Stimulated activated CD4-positive, alpha-beta T cell treated with anti-CD3 and anti-CD28 coated beads, Interleukin-4, amount 100 ng/mL, for 1 hour (primary cell): ENCODE results near the gene RECQL5.
A peak's percentile ranks its signal among the peaks of the same experiment; 100 is the strongest.

Experiments used
- DNase-seq: peaks from one replicate; pipeline ENCODE4 v3.0.0-alpha.2; 2020

The RECQL5 gene

GRCh38 chr17:75666959-75667790 lies at the start of gene RECQL5, which contains the start of gene SAP30BP:
TSS of gene RECQL5 (minus strand) at chr17:75667154. CDS start at chr17:75666557, 597 bp downstream.
TSS of gene SAP30BP (plus strand) at chr17:75667338. CDS start at chr17:75667373, 35 bp downstream.
- DNase-seq: peak; percentile 96

DNA sequence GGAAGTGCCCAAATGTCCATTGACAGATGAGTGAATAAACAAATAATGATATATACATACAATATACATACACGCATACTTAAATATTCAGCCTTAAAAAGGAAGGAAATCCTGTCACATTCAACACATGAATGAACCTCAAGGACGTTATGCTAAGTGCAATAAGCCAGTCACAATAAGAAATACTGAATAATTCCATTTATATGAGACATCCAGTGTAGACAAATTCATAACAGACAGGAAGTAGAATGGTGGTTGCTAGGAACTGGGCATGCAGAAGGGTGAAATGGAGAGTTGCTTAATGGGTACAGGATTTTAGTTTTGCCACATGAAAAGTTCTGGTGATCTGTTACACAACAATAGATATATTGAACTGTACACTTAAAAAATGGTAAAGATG lies 45.5 kb upstream of the RECQL5 start:
- no peak for DNase-seq

DNA sequence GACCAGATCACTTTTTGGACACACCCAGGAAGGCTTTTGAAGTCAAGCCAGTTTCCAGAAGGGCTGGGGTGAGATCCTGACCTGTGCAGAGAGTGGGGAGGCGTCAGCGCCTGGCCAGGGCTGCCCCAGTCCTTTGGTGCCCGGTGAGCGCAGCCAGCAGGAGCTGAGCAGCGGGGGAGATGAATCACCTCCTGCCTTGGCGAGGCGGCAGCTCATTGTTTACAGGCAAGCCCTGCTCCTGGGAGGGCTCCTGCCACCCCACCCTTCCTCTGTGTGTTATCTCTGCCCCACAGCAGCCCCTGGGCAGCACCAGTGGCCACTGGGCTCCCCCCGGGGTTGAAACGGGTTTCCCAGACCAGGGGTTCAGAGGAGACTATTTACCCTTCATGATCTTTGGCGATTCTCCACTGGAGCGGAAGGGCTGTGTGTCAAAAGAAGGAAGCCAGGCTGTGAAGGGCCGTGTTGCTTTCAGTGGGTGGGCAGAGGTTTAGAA lies 40.2 kb upstream of the RECQL5 start:
- no peak for DNase-seq

DNA sequence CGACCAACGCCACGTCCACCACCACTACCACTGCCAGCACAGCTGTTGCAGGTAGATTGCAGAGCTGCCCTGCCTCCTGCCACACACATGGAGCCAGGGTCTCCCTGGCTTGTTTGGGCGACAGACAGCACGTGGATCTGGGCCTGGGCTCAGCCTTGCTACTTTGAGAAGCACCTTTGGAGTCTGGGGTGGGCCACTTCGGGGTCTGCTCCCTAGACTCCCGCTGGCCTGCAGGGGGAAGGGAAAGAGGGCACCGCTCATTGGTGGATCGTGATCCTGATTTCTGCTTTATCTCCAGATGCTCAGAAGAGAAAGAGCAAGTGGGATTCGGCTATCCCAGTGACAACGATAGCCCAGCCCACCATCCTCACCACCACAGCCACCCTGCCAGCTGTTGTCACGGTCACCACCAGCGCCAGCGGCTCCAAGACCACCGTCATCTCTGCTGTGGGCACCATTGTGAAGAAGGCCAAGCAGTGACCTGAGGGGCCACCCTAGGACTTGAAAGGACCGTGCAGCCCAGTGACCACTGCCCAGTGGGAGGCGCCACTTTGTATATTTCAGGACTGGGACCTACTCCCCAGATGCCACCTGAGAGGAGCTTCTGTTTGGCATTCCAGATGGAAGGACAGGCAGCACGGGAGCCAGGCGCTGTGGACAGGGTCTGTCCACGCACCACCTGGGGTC lies 39.2 kb upstream of the RECQL5 start:
- no peak for DNase-seq

GRCh38 chr17:75704963-75705875 lies 38.3 kb upstream of the RECQL5 start:
- DNase-seq: no peak

GRCh38 chr17:75703591-75703990 lies 36.6 kb upstream of the RECQL5 start:
- no peak for DNase-seq

GRCh38 chr17:75703191-75703590 lies 36.2 kb upstream of the RECQL5 start:
- DNase-seq: no peak

GRCh38 chr17:75701288-75701687 lies 34.3 kb upstream of the RECQL5 start:
- DNase-seq: no peak

GRCh38 chr17:75698659-75699058 lies 31.7 kb upstream of the RECQL5 start:
- DNase-seq: no peak

GRCh38 chr17:75697651-75698291 lies 30.8 kb upstream of the RECQL5 start:
- DNase-seq: no peak

DNA sequence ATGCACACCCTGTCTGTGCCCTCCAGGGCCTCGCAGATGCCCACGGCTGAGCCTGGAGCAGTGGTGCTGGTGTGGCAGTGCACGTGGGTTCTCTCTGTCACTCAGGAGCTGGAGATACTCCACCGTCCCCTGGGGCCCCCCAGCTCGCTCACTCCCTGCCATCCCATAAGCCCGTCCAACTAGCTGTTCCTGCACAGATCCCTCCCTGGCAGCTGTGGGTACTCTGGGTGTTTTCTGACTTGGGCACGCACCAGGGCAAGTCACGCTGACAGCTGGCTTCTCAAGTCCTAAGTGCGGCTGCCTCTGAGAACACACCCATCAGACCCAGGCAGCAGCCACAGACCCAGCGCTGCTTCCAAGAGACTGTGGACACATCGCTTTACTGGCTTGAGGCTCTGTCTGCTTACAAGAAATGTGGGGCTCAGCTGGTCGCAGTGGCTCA lies 28.9 kb upstream of the RECQL5 start:
- no peak for DNase-seq

- no peak for DNase-seq
Measured at GRCh38 chr17:75695141-75695829, 28.3 kb upstream of the RECQL5 start.

DNA sequence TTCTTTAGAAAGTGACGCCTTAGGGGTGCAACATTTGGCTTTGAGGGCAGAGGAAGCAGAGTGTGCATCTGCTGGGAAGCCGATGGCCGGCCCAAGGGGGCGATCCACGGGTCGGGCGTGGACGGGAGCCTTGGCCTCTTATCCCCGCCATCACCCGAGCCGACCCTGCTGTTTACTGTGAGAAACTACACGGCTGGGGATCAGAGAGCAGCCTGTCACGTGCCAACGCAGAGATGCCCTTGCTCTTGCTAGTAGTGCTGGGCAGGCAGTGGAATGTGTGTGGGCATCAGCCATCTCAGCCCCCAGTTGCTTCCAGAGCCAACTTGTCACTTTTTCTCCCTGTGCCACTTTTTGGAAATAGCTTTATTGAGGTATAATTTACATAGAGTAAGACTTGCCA lies 27.6 kb upstream of the RECQL5 start:
- no peak for DNase-seq

DNA sequence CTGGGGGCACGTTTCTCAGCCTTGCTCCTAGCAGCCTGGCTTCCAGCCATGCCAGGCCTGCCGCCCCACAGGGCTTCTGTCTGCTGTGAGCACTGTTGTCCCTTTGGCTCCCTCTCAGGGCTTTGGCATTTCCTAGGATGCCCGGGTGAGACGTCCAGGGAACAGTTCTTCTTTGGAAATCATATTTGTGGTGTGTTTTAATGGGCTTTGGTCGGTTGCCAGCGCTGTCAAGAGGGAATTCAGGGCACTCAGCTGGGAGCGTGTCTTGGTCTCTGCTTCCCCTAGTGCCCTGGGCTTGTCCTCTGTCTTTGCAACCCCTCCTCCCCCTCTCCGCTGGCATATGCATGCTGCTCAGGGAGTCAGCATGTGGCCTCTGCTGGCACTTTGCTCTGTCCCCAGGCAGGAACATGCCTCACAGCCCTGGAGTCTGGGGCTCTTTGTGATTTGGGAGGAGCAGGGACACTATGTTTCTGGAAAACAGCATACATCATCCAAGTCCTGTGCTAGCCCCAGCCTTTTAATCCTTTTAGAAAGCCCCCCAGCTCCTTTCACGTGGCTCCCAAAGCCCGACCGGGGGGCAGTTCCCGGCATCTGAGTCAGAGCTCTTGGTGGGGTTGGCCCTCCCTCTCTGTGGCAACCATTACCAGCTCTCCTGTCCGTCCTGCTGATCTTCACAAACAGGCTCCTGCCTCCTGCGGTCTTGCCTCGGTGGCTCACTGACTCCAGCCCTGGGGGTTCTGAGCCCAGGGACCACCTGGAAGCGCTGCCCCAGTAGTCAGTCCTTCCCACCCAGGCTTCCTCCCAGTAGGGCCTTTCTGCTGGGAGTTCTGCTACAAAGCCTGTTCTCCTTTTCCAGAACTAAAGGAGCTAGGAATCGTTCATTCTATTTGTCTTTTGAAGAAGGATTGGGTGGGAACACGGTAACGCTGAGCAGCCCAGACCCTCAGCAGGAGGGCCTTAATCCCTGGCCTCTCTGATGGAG lies 26.8 kb upstream of the RECQL5 start:
- no peak for DNase-seq

DNA sequence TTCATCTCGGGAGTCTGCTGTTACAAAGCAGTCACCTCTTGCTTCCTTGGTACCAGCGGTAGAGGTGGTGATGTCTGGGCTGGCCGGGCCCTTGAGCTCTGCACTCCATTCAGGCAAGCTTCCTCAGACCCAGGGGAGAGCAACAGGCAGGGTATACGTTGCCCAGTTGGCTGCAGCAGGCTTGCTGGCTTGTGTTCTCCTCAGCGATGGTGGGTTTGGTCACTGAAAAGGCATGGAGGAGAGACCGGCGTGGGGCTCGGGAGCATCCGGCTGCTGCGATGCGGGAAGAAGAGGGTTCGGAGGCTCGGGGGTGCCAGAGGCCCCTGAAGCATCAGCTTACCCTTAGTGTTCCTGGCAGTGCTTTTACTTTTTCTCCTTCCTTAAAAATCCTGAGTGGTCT lies 26.0 kb upstream of the RECQL5 start:
- no peak for DNase-seq

GRCh38 chr17:75691801-75692626 lies 25.1 kb upstream of the RECQL5 start:
- DNase-seq: no peak

DNA sequence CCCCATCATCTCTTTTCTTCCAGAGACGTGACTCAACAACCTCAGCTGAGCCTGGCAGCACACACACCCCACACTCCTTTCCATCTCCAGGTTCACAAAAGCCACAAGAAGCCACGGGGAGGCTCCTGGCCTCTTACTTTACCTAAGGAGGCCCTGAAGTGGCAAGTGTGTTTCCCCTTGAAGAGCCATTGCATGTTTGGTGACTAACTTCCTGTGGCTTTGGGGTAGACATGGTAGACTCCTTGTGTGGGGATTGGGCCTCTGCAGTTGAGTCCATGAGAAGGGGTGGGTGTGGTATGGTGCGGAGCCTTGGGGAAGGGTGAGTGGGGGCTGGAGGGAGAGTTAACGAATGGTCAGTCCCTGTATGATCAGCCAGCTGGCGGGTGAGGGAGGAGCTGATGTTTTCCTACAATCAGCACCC lies 24.4 kb upstream of the RECQL5 start:
- no peak for DNase-seq

GRCh38 chr17:75689441-75689873 lies 22.5 kb upstream of the RECQL5 start:
- DNase-seq: peak; percentile 13

DNA sequence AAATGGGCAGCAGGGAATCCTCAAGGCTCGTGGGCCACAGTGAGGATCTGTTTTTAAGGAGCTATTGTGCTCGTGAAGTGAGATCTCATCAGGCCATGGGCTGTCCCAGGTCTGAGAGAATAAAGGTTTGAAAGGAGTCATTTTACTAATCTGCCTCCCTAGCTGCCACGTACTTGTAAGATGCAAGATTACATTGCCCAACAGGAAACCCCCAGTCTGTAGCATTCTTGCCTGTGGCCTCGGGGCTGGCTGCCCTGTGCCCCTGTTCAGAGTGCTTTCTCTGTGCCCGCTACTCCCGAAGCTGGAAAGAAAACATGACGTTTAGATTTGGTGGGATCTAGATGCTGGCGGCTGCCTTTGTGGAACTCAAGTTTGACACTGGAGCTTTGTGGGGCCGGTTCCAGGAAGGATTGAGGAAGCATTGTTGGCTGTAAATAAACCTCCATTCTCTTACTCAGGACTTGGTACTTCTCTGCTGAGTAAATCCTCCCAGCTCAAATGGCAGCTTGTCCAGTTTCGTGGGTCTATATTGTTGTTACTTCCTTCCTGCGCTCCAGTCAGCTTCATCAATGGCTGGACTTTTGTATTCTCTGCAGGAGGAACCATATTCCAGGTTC lies 21.4 kb upstream of the RECQL5 start:
- no peak for DNase-seq
